UCSD-AML1 (cell line): ENCODE results near the gene HNRNPF.
"Not testable (repeated sequence)": the region's sequence is repeated elsewhere in the genome, so short reads cannot be mapped to it uniquely, and the experiment has no call there.

Experiments used
- DNase-seq: peaks from one replicate; lab custom pipeline; 2025; ENCODE audit not compliant: unreplicated experiment; lab: John Stamatoyannopoulos, UW

HNRNPF gene

GRCh38 chr10:43396928-43397624 is 11.9 kb downstream of the HNRNPF start:
- DNase-seq, result peak; percentile 90

- peak; percentile 82 for DNase-seq
Observed at GRCh38 chr10:43396061-43396927, 12.7 kb downstream of the HNRNPF start.

GRCh38 chr10:43395571-43396060 is 13.4 kb downstream of the HNRNPF start:
- peak; percentile 48 for DNase-seq

- DNase-seq, result no peak
Observed at GRCh38 chr10:43394868-43395267, 14.1 kb downstream of the HNRNPF start.

- DNase-seq, result no peak
Observed at GRCh38 chr10:43393606-43394360, 15.2 kb downstream of the HNRNPF start.

GRCh38 chr10:43393186-43393585 is 15.8 kb downstream of the HNRNPF start:
- DNase-seq, result not testable (repeated sequence)

- DNase-seq, result no peak
Observed at GRCh38 chr10:43392748-43393147, 16.2 kb downstream of the HNRNPF start.

GRCh38 chr10:43391496-43391895 is 17.5 kb downstream of the HNRNPF start:
- no peak for DNase-seq

- DNase-seq, result peak; percentile 26
Observed at GRCh38 chr10:43390759-43391158, 18.2 kb downstream of the HNRNPF start.

GRCh38 chr10:43390333-43390732 is 18.7 kb downstream of the HNRNPF start:
- DNase-seq, result no peak

- no peak for DNase-seq
Observed at GRCh38 chr10:43389867-43390266, 19.1 kb downstream of the HNRNPF start.

- DNase-seq, result no peak
Observed at GRCh38 chr10:43387678-43388032, 21.3 kb downstream of the HNRNPF start.

- no peak for DNase-seq
Observed at GRCh38 chr10:43386981-43387677, 21.9 kb downstream of the HNRNPF start.

- DNase-seq, result no peak
Observed at GRCh38 chr10:43386549-43386948, 22.4 kb downstream of the HNRNPF start.

- no peak for DNase-seq
Observed at GRCh38 chr10:43385412-43386004, 23.5 kb downstream of the HNRNPF start.

GRCh38 chr10:43384252-43385221 is 24.4 kb downstream of the HNRNPF start:
- no peak for DNase-seq

- no peak for DNase-seq
Observed at GRCh38 chr10:43383204-43383971, 25.6 kb downstream of the HNRNPF start.

GRCh38 chr10:43380610-43381222 is 28.3 kb downstream of the HNRNPF start:
- no peak for DNase-seq
